ENCODE results near the gene ITGB3. TPM values are rescaled to one million over a fixed set of nuclear protein-coding genes. Genes with fewer than 3 reads are reported as not detected.

The ITGB3 gene
- total and polyA plus RNA-seq, 2 of the 4 experiments (the other 2 are of a cell fraction) = 9.8 to 17.6 TPM

DNA sequence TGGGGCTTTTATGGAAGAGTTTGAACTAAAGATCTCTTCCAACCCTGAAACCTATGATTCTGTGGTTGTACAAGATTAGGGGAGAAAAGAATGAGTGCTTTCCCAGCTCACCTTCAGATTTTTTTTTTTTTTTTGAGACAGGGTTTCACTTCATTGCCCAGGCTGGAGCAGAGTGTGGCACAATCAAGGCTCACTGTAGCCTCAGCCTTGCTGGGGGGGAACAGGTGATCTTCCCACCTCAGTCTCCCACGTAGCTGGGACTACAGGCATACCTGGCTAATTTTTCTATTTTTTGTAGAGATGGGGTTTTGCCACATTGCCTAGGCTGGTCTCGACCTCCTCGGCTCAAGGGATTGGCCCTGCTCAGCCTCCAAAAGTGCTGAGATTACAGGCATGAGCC, 21.8 kb upstream of the ITGB3 start:
- TF ChIP-seq MAZ (IDR thresholded peaks at IDR 0.05; ENCODE audit: borderline replicate concordance, low read depth, low read length) (no peak), CHD1 (IDR thresholded peaks at IDR 0.05; ENCODE audit: low read depth, low read length) (no peak), RAD21 (IDR thresholded peaks at IDR 0.05; ENCODE audit: low read length) (no peak), CEBPB (IDR thresholded peaks at IDR 0.05; ENCODE audit: low read depth, low read length) (no peak), MAFK (IDR thresholded peaks at IDR 0.05; ENCODE audit: low read depth, low read length) (no peak), POLR2A (IDR thresholded peaks at IDR 0.05; ENCODE audit: low read depth, low read length) (no peak), RFX5 (IDR thresholded peaks at IDR 0.05; ENCODE audit: low read depth, low read length) (no peak), NFE2L2 (IDR thresholded peaks at IDR 0.05; ENCODE audit: low read depth, low read length) (no peak), MXI1 (IDR thresholded peaks at IDR 0.05; ENCODE audit: borderline replicate concordance, low read depth, low read length) (no peak), RCOR1 (IDR thresholded peaks at IDR 0.05; ENCODE audit: insufficient replicate concordance, low read length) (no peak), FOS (IDR thresholded peaks at IDR 0.05; ENCODE audit: low read depth, low read length) (no peak)
- TF ChIP-seq, protein P1, sequence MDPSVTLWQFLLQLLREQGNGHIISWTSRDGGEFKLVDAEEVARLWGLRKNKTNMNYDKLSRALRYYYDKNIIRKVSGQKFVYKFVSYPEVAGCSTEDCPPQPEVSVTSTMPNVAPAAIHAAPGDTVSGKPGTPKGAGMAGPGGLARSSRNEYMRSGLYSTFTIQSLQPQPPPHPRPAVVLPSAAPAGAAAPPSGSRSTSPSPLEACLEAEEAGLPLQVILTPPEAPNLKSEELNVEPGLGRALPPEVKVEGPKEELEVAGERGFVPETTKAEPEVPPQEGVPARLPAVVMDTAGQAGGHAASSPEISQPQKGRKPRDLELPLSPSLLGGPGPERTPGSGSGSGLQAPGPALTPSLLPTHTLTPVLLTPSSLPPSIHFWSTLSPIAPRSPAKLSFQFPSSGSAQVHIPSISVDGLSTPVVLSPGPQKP (IDR thresholded peaks at IDR 0.05; ENCODE audit: borderline replicate concordance, low read depth, low read length) = no peak
- TF ChIP-seq, protein P2, sequence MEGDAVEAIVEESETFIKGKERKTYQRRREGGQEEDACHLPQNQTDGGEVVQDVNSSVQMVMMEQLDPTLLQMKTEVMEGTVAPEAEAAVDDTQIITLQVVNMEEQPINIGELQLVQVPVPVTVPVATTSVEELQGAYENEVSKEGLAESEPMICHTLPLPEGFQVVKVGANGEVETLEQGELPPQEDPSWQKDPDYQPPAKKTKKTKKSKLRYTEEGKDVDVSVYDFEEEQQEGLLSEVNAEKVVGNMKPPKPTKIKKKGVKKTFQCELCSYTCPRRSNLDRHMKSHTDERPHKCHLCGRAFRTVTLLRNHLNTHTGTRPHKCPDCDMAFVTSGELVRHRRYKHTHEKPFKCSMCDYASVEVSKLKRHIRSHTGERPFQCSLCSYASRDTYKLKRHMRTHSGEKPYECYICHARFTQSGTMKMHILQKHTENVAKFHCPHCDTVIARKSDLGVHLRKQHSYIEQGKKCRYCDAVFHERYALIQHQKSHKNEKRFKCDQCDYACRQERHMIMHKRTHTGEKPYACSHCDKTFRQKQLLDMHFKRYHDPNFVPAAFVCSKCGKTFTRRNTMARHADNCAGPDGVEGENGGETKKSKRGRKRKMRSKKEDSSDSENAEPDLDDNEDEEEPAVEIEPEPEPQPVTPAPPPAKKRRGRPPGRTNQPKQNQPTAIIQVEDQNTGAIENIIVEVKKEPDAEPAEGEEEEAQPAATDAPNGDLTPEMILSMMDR (conservative IDR thresholded peaks at IDR 0.05; ENCODE audit: low read depth, low read length) = no peak
- H2AK9ac ChIP-seq (replicated peaks; ENCODE audit: low read depth, low read length, poor library complexity) = no peak overlapping the region
- no CpG with 5 or more reads among the region's 3 CpGs for WGBS, 2 experiments (ENCODE audit: extremely low coverage in 2 of 2, insufficient read length in 1 of 2)

More for the DNA sequence above, 21.8 kb upstream of the ITGB3 start:
- no peaks in the 10 kb centered on the region; a peak in 1 of 4 replicates for H3K79me1 ChIP-seq (ENCODE audit: low read depth in 1 of 2, low read length in 2 of 2)
- peaks cover 16% of the 10 kb centered on the region for H3K9me1 ChIP-seq (ENCODE audit: insufficient read depth, low read length)
- peaks cover 16% of the 10 kb centered on the region for H3K4me1 ChIP-seq (ENCODE audit: control insufficient read depth, insufficient read depth, low read length)
- ATAC-seq (ENCODE audit: low read depth) (no peak), DNase-seq (no peak)
- peak overlapping the region; percentile 86; the same call in 1 of the 3 replicates for H2BK15ac ChIP-seq (ENCODE audit: low read depth, low read length)
- ChIA-PET CTCF (interaction anchor here (3.4 kb wide), 1 partner anchor 84 kb away, joined by 30 read pairs; no protein-coding TSS in a partner anchor), POLR2A (ENCODE audit: unreplicated experiment) (no interaction called here)
- no peaks in the 10 kb centered on the region for H4K20me1 ChIP-seq (ENCODE audit: insufficient read depth, low read length)
- H3K27me3 ChIP-seq (ENCODE audit: control insufficient read depth, insufficient read depth, low read length) = no peaks in the 10 kb centered on the region
- peak overlapping the region; percentile 84 for H3K4ac ChIP-seq (ENCODE audit: low read depth, low read length)
- H2BK5ac ChIP-seq (ENCODE audit: low read depth, low read length, poor library complexity, severe bottlenecking) = no peak overlapping the region
- H4K8ac ChIP-seq (ENCODE audit: low read depth in 2 of 2, low read length in 2 of 2) = peak overlapping the region; percentile 62 to 79; a peak in 2 of 4 replicates
- no peak overlapping the region for H3K56ac ChIP-seq (ENCODE audit: extremely low read depth, insufficient read depth, low read length)
- no peak overlapping the region for H2AFZ ChIP-seq (replicated peaks; ENCODE audit: low read length, poor library complexity)
- intact Hi-C loops (cut with micrococcal nuclease) (no loop called here), dilution Hi-C loops (cut with HindIII; ENCODE audit: low sequenced_read_pairs, unreplicated experiment) (no loop called here), in situ Hi-C loops (cut with MboI; ENCODE audit: low sequenced_read_pairs) (loop anchor here (5.0 kb wide), 1 partner anchor 80 kb away; no protein-coding TSS in a partner anchor)
- H4K91ac ChIP-seq (ENCODE audit: insufficient read depth, low read depth, low read length) = peak overlapping the region; percentile 73
- H3K36me3 ChIP-seq (ENCODE audit: control insufficient read depth, insufficient read depth, low read length) = no peaks in the 10 kb centered on the region
- BruUV-seq (replicated peaks) = no TSS peak
- H3K4me3 ChIP-seq (ENCODE audit: insufficient read depth, low read depth, low read length) = no peak overlapping the region
- H2BK120ac ChIP-seq (ENCODE audit: low read depth, low read length) = peak overlapping the region; percentile 97
- H3K14ac ChIP-seq (replicated peaks; ENCODE audit: low read depth, low read length) = peak overlapping the region; percentile 87; the same call in 1 of the 2 replicates
- H3K18ac ChIP-seq (ENCODE audit: low read depth, low read length) = peak overlapping the region; percentile 90
- H3K9me3 ChIP-seq (ENCODE audit: control insufficient read depth, insufficient read depth, low read length) = no peaks in the 10 kb centered on the region
- H3K23ac ChIP-seq (ENCODE audit: low read depth, low read length) = no peak overlapping the region
- H3K9ac ChIP-seq (ENCODE audit: low read depth, low read length) = no peak overlapping the region
- peak overlapping the region; percentile 97 for H2BK20ac ChIP-seq (ENCODE audit: low read depth, low read length)
- H2AK5ac ChIP-seq (ENCODE audit: low read depth, low read length) = peak overlapping the region; percentile 95
- peak overlapping the region; percentile 84 for H4K5ac ChIP-seq (ENCODE audit: low read depth, low read length)
- peak overlapping the region; percentile 57; the same call in 1 of the 2 replicates for H3K27ac ChIP-seq (ENCODE audit: insufficient read depth, low read length)
- H3K4me2 ChIP-seq (ENCODE audit: low read depth, low read length) = no peak overlapping the region
